Measurements from ENCODE around the gene KCNQ5.

Gene KCNQ5

DNA sequence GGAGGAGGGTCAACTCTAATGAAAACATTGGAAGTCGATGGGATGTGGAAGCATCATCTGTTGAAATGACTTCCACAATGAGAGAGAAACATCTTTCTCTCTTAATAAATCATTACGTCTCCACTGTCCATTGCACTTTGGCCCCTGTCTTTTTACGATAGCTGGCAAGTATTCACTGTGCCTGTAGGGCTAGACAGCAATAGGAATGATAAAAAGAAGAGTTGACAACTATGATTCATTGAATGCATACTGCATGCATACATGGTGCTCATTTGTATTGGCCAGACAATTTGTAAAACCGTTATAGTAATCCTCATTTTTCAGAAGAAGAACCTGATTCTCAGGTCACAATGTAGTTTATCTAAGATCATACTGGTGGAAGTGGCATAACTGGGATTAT, 220.3 kb downstream of the KCNQ5 start:
- Mint-ChIP-seq H3K4me1 (no peaks in the 10 kb centered on the region), H3K9me3 (no peaks in the 10 kb centered on the region), H3K27me3 (no peaks in the 10 kb centered on the region), H3K4me3 (no peak overlapping the region), H3K36me3 (no peaks in the 10 kb centered on the region), H3K27ac (no peak overlapping the region)
- no peak for ATAC-seq

DNA sequence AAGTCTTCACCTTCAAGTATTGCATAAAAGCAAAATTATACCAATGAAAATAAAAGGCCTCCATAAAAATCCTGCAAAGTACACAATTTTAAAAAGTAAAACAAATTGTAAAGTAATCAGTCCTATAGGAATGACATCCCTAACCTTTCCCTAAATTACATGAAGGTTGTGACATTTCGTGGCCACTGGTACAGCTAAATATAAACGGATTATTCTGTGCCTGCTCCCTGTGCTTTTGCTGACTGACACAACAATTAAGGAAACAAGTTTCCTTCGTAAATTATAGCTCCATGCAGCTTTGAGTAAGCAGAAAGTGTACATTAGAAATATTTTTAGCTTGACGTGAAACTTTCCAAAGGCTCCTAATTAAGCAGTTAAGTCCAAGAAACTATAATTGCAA, 222.8 kb downstream of the KCNQ5 start:
- Mint-ChIP-seq H3K4me3 (no peak overlapping the region), H3K4me1 (no peaks in the 10 kb centered on the region), H3K9me3 (peaks cover 2% of the 10 kb centered on the region), H3K36me3 (peaks cover 17% of the 10 kb centered on the region), H3K27ac (no peak overlapping the region), H3K27me3 (no peaks in the 10 kb centered on the region)
- ATAC-seq = no peak

DNA sequence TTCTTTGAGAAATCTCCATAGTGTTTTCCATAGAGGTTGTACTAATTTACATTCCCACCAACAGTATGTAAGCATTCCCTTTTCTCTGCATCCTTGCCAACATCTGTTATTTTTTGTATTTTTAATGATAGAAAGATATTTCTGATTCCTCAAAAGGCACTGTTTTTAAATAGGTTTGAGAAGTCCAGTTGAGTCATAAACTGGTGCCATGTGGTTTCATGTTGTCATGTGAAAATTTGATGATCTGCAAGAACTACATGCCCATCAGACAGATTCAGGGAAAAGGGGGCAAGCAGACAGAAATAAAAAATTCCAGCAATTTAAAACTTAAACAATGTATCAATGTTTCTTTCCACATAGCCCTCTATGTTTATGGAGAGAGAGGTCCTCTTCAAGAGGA, 227.5 kb downstream of the KCNQ5 start:
- Mint-ChIP-seq H3K27me3 (no peaks in the 10 kb centered on the region), H3K36me3 (peaks cover 17% of the 10 kb centered on the region), H3K4me1 (no peaks in the 10 kb centered on the region), H3K4me3 (no peak overlapping the region), H3K9me3 (peaks cover 2% of the 10 kb centered on the region), H3K27ac (no peak overlapping the region)
- no peak for ATAC-seq

DNA sequence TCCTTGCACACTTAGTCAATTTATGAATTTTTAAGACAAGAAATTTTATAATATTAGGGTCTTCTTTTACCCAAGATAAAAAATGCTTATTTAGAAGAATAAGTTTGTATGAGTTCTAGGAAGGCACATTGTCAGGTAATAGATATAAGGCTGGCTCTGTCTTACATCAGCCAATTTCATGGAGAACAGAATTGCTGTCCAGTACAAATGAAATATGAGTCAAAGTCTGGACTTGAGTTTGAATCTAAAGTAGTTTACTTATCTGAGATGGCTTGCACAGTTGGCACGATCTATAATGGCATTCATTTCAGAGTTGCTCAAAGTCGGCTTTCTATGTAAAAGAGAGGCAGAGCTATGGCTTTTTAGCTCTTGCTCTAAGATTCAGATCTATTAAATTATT, 228.2 kb downstream of the KCNQ5 start:
- ATAC-seq = no peak
- Mint-ChIP-seq H3K27ac (no peak overlapping the region), H3K4me1 (no peaks in the 10 kb centered on the region), H3K9me3 (peaks cover 2% of the 10 kb centered on the region), H3K4me3 (no peak overlapping the region), H3K27me3 (no peaks in the 10 kb centered on the region), H3K36me3 (peaks cover 17% of the 10 kb centered on the region)

DNA sequence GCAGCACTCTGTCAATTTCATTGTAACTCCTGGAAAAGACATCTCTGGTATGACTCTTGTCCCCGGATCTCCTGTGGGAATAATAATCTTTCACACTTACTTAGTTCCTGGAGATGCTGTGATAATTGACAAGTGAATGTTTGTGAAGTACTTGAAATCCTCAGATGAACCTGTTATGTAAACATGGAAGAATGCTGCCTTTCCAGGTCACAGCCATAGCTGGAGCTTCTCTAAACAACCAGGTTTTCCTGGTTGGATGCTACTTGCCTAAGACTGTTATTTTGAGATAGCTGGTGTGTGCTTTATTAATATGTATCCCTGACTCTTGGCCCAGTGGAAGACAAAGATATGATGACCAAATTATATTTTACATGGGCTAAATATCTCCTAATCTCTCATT, 228.6 kb downstream of the KCNQ5 start:
- peaks cover 17% of the 10 kb centered on the region for H3K36me3 Mint-ChIP-seq
- no peak overlapping the region for H3K4me3 Mint-ChIP-seq
- H3K27ac Mint-ChIP-seq = no peak overlapping the region
- no peaks in the 10 kb centered on the region for H3K4me1 Mint-ChIP-seq
- ATAC-seq = no peak
- no peaks in the 10 kb centered on the region for H3K27me3 Mint-ChIP-seq
- H3K9me3 Mint-ChIP-seq = peaks cover 2% of the 10 kb centered on the region

DNA sequence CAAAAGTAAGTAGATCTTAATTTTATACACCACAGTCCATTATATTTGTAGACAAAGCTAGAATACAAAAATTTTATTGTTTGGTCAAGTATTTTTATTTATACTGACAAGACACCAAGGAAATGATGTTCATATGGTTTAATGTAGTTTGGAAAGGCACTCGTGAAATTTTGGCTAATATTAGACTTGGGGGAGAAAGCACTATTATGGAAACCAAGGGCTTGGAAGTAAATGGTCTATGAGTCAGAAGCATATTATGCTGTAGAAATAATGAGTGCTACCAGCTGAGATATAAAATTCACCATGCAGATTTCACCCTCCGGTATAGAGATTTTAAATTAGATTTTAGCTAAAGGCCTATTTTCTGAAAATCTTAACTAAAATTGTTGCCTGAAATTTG, 233.6 kb downstream of the KCNQ5 start:
- Mint-ChIP-seq H3K4me3 (no peak overlapping the region), H3K9me3 (no peaks in the 10 kb centered on the region), H3K27me3 (no peaks in the 10 kb centered on the region), H3K27ac (no peak overlapping the region), H3K36me3 (no peaks in the 10 kb centered on the region), H3K4me1 (no peaks in the 10 kb centered on the region)
- no peak for ATAC-seq

DNA sequence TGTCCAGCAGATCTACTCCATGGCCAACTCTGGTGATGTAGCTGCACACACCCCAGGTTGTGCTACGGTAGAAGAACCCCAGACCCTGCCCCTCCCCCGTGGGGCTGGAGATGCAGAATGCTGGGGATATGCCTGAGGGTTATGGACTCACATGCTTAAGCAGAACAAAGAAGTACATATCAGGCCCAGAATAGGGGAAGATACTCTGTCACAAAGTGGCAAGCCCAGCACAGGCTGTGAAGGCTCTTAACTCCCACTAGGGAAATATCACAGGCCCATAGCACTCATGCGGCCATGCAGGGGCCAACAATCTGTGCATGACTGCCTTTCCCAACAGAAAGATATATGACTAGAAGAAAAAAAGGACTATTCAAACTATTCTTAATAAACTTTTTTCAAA, 234.9 kb downstream of the KCNQ5 start:
- H3K4me1 Mint-ChIP-seq = peaks cover 3% of the 10 kb centered on the region
- H3K27me3 Mint-ChIP-seq = no peaks in the 10 kb centered on the region
- no peak overlapping the region for H3K27ac Mint-ChIP-seq
- no peak overlapping the region for H3K4me3 Mint-ChIP-seq
- no peak for ATAC-seq
- no peaks in the 10 kb centered on the region for H3K9me3 Mint-ChIP-seq
- H3K36me3 Mint-ChIP-seq = no peaks in the 10 kb centered on the region

DNA sequence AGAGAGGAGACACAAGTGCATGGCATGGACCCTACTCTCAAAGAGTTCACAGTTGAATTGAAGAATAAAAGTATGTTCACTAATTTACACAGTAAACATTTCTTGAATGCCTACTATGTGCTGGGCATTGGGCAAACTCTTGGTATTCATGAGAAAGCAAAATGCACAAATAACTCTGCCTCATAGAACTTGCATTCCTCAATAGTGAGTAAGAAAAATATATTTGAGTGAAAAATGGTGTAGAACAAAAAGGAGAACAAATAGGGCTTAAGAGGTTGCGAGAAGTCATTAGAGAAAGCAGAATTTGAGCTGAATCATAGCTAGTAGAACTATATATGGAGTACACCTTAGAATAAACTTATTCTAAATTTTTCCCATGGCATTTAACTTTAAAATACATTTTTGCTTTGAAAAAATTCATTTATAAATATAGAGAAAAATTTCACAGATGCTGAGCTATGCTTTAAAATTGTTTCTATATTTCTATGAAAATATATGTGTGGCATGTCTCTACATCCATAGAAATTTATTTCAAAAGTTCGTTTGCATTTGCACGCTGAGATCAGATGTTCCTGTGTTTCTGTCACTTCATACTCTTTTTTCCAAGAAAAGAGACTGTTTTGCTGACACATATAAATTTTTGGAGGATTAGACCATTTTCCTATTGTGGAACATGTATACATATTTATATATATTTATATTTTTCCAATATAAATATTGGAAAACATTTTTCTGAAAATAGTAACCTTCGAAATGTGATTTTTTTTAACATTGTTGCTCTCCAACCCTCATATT, 236.1 kb downstream of the KCNQ5 start:
- no peaks in the 10 kb centered on the region for H3K27me3 Mint-ChIP-seq
- no peak overlapping the region for H3K27ac Mint-ChIP-seq
- no peaks in the 10 kb centered on the region for H3K9me3 Mint-ChIP-seq
- H3K36me3 Mint-ChIP-seq = no peaks in the 10 kb centered on the region
- no peak for ATAC-seq
- H3K4me3 Mint-ChIP-seq = no peak overlapping the region
- peaks cover 11% of the 10 kb centered on the region for H3K4me1 Mint-ChIP-seq

DNA sequence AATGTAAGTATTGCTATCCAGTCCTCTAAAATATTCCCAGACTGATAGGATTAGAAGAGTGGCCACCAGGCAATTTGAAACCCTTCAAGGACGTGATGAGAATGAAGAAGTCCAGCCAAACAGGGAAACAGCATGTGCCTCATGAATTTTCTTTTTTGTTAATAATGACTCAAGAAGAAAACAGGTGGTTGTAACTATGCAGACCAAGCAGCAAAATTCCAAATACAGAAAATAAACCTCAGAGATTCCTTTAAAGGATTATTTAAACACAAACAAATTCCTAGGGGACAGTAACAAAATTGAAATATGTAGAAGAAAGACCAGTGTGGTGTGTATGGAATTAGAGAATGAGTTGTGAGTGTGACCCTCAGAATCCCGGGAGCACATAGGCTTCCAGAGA, 239.2 kb downstream of the KCNQ5 start:
- ATAC-seq = no peak
- Mint-ChIP-seq H3K4me3 (no peak overlapping the region), H3K9me3 (no peaks in the 10 kb centered on the region), H3K36me3 (peaks cover 7% of the 10 kb centered on the region), H3K27me3 (no peaks in the 10 kb centered on the region), H3K4me1 (peaks cover 11% of the 10 kb centered on the region), H3K27ac (no peak overlapping the region)

DNA sequence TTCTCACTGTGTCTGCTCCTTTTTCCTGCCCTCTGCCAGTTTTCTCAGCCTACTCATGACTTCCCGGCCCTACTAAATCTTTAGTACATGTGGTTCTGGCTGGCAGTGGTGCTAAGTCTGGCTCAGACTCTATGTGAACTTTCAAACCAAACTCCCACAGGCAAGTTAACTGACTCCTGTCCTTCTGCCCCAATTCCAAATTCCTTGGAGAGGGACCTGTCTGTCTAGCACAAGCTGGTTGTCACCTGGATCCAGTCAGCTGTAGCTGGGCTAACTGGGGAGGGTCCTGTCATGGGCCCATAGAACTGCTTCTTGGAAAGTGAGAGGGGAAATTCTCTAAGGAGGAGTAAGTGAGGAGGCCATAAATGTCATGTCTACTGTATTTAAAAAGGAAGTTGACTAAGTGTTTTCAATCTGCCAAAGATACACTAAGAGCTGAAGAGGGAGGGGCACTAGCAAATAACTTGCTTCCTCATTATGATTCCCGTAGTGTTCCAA, 240.1 kb downstream of the KCNQ5 start:
- peak overlapping the region; percentile 55 for H3K27ac Mint-ChIP-seq
- H3K9me3 Mint-ChIP-seq = no peaks in the 10 kb centered on the region
- peak; percentile 57 for ATAC-seq
- H3K4me3 Mint-ChIP-seq = no peak overlapping the region
- peaks cover 13% of the 10 kb centered on the region for H3K36me3 Mint-ChIP-seq
- peaks cover 11% of the 10 kb centered on the region for H3K4me1 Mint-ChIP-seq
- no peaks in the 10 kb centered on the region for H3K27me3 Mint-ChIP-seq

DNA sequence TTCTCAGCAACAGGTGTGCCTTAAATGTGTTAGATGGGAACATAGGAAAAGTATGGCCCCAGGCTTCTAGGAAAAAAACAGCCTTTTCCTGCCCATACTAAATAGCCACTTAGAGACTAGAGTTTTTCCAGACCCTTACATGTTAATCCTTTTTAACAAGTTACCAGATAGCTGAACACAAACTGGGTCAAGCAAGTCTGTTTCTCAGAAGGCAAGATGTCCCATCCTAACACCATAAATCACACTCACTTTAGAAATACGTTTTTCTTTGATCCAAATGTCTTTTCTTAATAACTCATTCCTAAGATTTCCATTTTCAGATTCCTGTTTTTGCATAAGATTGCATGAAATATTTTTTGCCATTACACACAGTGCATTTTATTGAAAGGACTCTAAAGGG, 241.3 kb downstream of the KCNQ5 start:
- Mint-ChIP-seq H3K4me3 (no peak overlapping the region), H3K9me3 (no peaks in the 10 kb centered on the region), H3K36me3 (peaks cover 13% of the 10 kb centered on the region), H3K27me3 (no peaks in the 10 kb centered on the region), H3K4me1 (peaks cover 11% of the 10 kb centered on the region), H3K27ac (no peak overlapping the region)
- ATAC-seq = no peak

DNA sequence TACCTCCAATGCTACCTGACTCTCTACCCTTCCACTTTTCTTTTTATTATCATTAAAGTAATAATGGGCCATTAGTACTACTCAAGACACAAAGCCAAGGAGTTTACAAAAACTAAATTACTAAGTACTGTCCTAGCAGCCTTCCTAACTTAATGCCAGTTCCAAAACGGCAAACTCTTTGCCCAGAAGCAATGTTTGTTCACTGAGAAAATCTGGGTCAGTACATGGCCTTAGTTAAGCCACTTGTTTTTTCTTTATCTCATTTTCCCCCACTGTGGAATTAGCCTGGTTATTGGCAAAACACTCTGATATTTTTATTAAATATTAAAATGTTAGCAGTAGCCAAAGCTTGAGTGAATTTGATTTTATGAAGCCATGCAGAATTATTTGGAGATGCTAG, 242.4 kb downstream of the KCNQ5 start:
- Mint-ChIP-seq H3K4me3 (no peak overlapping the region), H3K9me3 (no peaks in the 10 kb centered on the region), H3K27ac (no peak overlapping the region), H3K27me3 (no peaks in the 10 kb centered on the region), H3K36me3 (peaks cover 13% of the 10 kb centered on the region), H3K4me1 (peaks cover 11% of the 10 kb centered on the region)
- ATAC-seq = no peak

DNA sequence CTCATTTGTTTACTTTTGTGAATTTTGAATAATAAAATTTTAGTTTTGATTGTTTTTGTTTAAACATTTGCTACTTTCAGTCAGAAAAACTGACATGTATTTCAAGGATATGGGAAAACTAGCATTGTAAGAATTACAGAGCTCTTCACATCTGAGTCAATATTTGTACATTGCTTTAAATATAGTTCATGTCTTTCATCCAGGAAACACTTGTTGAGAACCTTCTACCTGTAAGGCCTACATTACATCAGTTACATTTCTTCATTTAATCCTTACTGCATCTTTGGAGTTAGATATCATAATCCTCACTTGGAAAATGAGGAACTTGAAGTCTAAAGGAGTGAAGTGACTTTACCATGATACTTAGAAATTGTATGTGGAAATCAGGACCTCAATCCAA, 242.9 kb downstream of the KCNQ5 start:
- Mint-ChIP-seq H3K27ac (no peak overlapping the region), H3K9me3 (no peaks in the 10 kb centered on the region), H3K4me1 (peaks cover 11% of the 10 kb centered on the region), H3K4me3 (no peak overlapping the region), H3K36me3 (peaks cover 13% of the 10 kb centered on the region), H3K27me3 (no peaks in the 10 kb centered on the region)
- no peak for ATAC-seq

DNA sequence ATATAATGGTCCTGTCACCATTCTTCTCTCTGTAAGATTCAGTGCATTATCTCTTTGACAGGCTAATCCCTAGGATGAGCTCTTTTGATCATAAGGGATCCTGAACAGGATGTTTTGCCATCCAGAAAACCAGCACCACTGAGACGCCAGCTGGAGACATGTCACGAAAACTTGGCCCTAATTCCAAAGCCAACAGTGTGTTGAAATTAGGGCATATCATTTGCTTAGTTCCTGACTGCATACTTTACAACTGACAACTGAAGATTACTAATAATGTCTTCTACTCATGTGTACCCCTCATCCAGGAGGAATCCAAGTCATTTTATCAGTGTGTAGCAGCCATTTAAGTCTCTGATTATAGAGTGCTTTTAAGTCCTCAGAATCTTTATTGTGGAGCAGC, 243.6 kb downstream of the KCNQ5 start:
- H3K36me3 Mint-ChIP-seq = peaks cover 13% of the 10 kb centered on the region
- no peak for ATAC-seq
- H3K27ac Mint-ChIP-seq = no peak overlapping the region
- peaks cover 11% of the 10 kb centered on the region for H3K4me1 Mint-ChIP-seq
- no peaks in the 10 kb centered on the region for H3K27me3 Mint-ChIP-seq
- no peak overlapping the region for H3K4me3 Mint-ChIP-seq
- no peaks in the 10 kb centered on the region for H3K9me3 Mint-ChIP-seq

DNA sequence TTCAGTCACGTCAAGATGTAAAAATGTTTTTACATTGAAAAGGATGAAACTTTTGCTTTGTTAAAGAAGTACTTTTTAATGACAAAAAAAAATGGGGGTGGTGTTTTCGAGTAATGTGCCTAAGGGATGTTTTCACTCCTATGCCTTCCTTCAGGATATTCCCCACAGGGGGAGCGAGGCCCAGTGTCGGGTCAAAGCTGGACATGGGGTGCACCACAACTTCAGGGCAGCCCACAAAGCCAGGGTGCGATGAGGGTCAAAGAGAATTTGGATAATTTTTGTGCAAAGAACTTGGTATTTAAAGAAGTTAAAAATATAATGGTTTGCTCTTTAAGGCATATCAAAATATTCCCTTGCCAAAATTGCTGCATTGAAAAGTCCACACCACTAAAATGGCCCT, 247.8 kb downstream of the KCNQ5 start:
- H3K27me3 Mint-ChIP-seq = no peaks in the 10 kb centered on the region
- no peaks in the 10 kb centered on the region for H3K4me1 Mint-ChIP-seq
- H3K36me3 Mint-ChIP-seq = peaks cover 13% of the 10 kb centered on the region
- no peaks in the 10 kb centered on the region for H3K9me3 Mint-ChIP-seq
- no peak overlapping the region for H3K27ac Mint-ChIP-seq
- no peak overlapping the region for H3K4me3 Mint-ChIP-seq
- no peak for ATAC-seq

DNA sequence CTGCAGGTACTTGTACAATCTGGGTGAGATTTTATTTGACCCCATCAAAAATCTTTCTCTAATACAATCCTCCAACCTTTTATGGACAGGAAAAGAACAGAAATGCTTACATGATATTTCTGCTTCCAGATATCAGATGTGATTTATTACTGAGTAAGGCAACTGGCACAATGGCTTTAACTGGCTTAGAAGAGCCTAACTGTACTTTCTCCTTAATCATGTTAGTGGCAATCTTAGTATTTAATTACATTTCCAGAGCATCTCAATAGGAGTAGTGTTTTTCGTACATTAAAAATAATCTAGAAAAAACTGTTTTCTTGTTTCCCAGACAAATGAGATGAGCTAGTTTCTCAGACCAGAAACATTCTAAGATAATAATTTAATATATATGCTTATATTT, 251.6 kb downstream of the KCNQ5 start:
- H3K4me3 Mint-ChIP-seq = no peak overlapping the region
- no peaks in the 10 kb centered on the region for H3K4me1 Mint-ChIP-seq
- no peaks in the 10 kb centered on the region for H3K9me3 Mint-ChIP-seq
- no peak for ATAC-seq
- no peaks in the 10 kb centered on the region for H3K36me3 Mint-ChIP-seq
- H3K27me3 Mint-ChIP-seq = no peaks in the 10 kb centered on the region
- H3K27ac Mint-ChIP-seq = no peak overlapping the region

Data from stimulated activated memory B cell treated with anti-CD40 and anti-IgM and Interleukin-4, amounts not matched to agents 10 μg/mL and 1 μg/mL and 100 μg/mL, for 72 hours (primary cell).